Measurements from ENCODE around the gene ASXL3. TPM values are rescaled to one million over a fixed set of nuclear protein-coding genes. Genes with fewer than 3 reads are reported as not detected.

The ASXL3 gene
- total RNA-seq, 1 experiment from 2014 or later, result not detected

- CTCF ChIA-PET, result no interaction called here
- Histone ChIP-seq H3K9me3 (ENCODE audit: control insufficient read depth in 1 of 2, insufficient read depth in 1 of 2, low read depth in 1 of 2, low read length in 2 of 2) (peaks cover 11 to 15% of the 10 kb centered on the region in 2 experiments; a peak in 2 of 4 replicates), H2AFZ (ENCODE audit: low read depth, low read length, poor library complexity, severe bottlenecking) (no peak overlapping the region), H3K27ac (ENCODE audit: low read depth, low read length) (no peak overlapping the region), H3K79me2 (ENCODE audit: insufficient read depth, low read length) (no peaks in the 10 kb centered on the region), H3K4me1 (ENCODE audit: control insufficient read depth in 1 of 2, insufficient read depth in 2 of 2, low read length in 2 of 2) (no peaks in the 10 kb centered on the region), H4K20me1 (ENCODE audit: insufficient read depth) (no peaks in the 10 kb centered on the region), H3K36me3 (ENCODE audit: control insufficient read depth in 1 of 2, insufficient read depth in 2 of 2, low read length in 2 of 2) (no peaks in the 10 kb centered on the region), H3K9ac (ENCODE audit: low read length) (no peak overlapping the region), H3K27me3 (ENCODE audit: insufficient read depth, low read length) (no peaks in the 10 kb centered on the region), H3K9me2 (ENCODE audit: insufficient read depth) (no peaks in the 10 kb centered on the region), H3K4me2 (ENCODE audit: low read length) (no peak overlapping the region), H3K4me3 (replicated peaks in 1 of 2; ENCODE audit: low read depth in 1 of 2, low read length in 2 of 2) (no peak overlapping the region)
- no peak for TF ChIP-seq CTCF (IDR thresholded peaks at IDR 0.05 in 2 of 3, conservative IDR thresholded peaks at IDR 0.05 in 1 of 3; ENCODE audit: borderline replicate concordance in 1 of 3, insufficient read depth in 1 of 3, low read depth in 2 of 3, low read length in 2 of 3)
- no peak for TF ChIP-seq ZBTB33 (IDR thresholded peaks at IDR 0.05; ENCODE audit: extremely low read depth, insufficient replicate concordance, low read length)
- TF ChIP-seq EGR1 (IDR thresholded peaks at IDR 0.05; ENCODE audit: low read depth), result no peak
- TF ChIP-seq POLR2AphosphoS5 (IDR thresholded peaks at IDR 0.05; ENCODE audit: low read depth, low read length), result no peak
- no peak for TF ChIP-seq ATF3 (IDR thresholded peaks at IDR 0.05)
- TF ChIP-seq SRF (IDR thresholded peaks at IDR 0.05; ENCODE audit: low read depth), result no peak
- no peak for TF ChIP-seq TCF7L2 (IDR thresholded peaks at IDR 0.05; ENCODE audit: borderline replicate concordance, extremely low read depth, insufficient read depth, insufficient read length)
- no peak for TF ChIP-seq JUND (IDR thresholded peaks at IDR 0.05)
- no peak for TF ChIP-seq EZH2 (IDR thresholded peaks at IDR 0.05)
- TF ChIP-seq ZNF274 (IDR thresholded peaks at IDR 0.05; ENCODE audit: low read depth, low read length), result no peak
- no TSS peak for BruUV-seq (replicated peaks)
- DNase-seq (ENCODE audit: low read depth, low spot score) (no peak), ATAC-seq (no peak)
- intact Hi-C loops (cut with micrococcal nuclease), result no loop called here
- POLR2A ChIA-PET, result no interaction called here
- RAD21 ChIA-PET (ENCODE audit: low non-redundant PET in 1 of 2, low total read pairs in 2 of 2, uncharacterized antibody in 2 of 2, unreplicated experiment in 2 of 2), result no interaction called here
Measured at GRCh38 chr18:33536904-33537303, 41.1 kb upstream of the ASXL3 start.

Measured in HCT116 (cell line).